T-cell (primary cell): ENCODE measurements around the gene ACTC1. TPM values are rescaled to one million over a fixed set of nuclear protein-coding genes. Genes with fewer than 3 reads are reported as not detected.

Experiments
- ATAC-seq, 4 experiments: fragments of 200-7000 bp in 3 of 4; fragments of 150-1000 bp in 1 of 4; cut with Tn5 transposase; replicated peaks in 1 of 4; 1 replicate in 3 of 4; 2 replicates in 1 of 4; pipeline ENCODE4 v1.10.0; 2021; ENCODE audit warnings: moderate library complexity in 3 of 4, mild to moderate bottlenecking in 2 of 4, moderate number of reproducible peaks in 1 of 4
- CTCF ChIA-PET, 2 donors: fragments of 300-600 bp; sonication (Branson Sonifier 250); formaldehyde crosslinking; loops; one replicate each; lab custom pipeline; 2022; ENCODE audit warnings: antibody characterized with exemption in 2 of 2; lab: Charles Lee
- POLR2A ChIA-PET, 2 donors: fragments of 300-600 bp; sonication (Branson Sonifier 250); formaldehyde crosslinking; loops; one replicate each; lab custom pipeline; 2022; ENCODE audit warnings: antibody characterized with exemption in 2 of 2; lab: Charles Lee
- DNase-seq, 35 experiments: peaks; one replicate each; pipeline versions ENCODE4 v3.0.0 to v3.0.0-alpha.2; 2013 to 2023
- H3K27ac ChIP-seq: one replicate; pipeline ENCODE4 v1.5.1; 2013; ENCODE audit warnings: low read length
- H3K27me3 ChIP-seq, 2 experiments: replicated peaks in 1 of 2; 1 replicate in 1 of 2; 2 replicates in 1 of 2; pipeline versions ENCODE4 v1.6.1 to v1.7.0; 2013; ENCODE audit warnings: low read length in 1 of 2, mixed read lengths in 1 of 2; ENCODE audit not compliant: control insufficient read depth in 2 of 2, insufficient read depth in 2 of 2; ENCODE audit errors: extremely low read depth in 1 of 2
- H3K36me3 ChIP-seq, 2 donors: 1 replicate in 1 of 2; 2 replicates in 1 of 2; pipeline versions ENCODE4 v1.6.1 to v1.7.0; 2013; ENCODE audit warnings: low read length in 1 of 2; ENCODE audit not compliant: control insufficient read depth in 2 of 2, insufficient read depth in 1 of 2; ENCODE audit errors: extremely low read depth in 1 of 2
- H3K4me1 ChIP-seq, 2 experiments: 1 replicate in 1 of 2; 2 replicates in 1 of 2; pipeline versions ENCODE4 v1.6.1 to v1.7.0; 2013; ENCODE audit warnings: low read length in 2 of 2, mixed read lengths in 1 of 2; ENCODE audit not compliant: insufficient read depth in 2 of 2, control insufficient read depth in 1 of 2; ENCODE audit errors: extremely low read depth in 1 of 2
- H3K4me3 ChIP-seq, 2 donors: 1 replicate in 1 of 2; 2 replicates in 1 of 2; pipeline versions ENCODE4 v1.5.1 to v1.7.0; 2013; ENCODE audit warnings: mild to moderate bottlenecking in 2 of 2, low read length in 1 of 2, moderate library complexity in 1 of 2; ENCODE audit not compliant: control insufficient read depth in 1 of 2; ENCODE audit errors: extremely low read depth in 1 of 2
- H3K9me3 ChIP-seq: 2 replicates; pipeline ENCODE4 v1.7.0; 2013
- H3K27ac Mint-ChIP-seq, 2 donors: one replicate each; pipeline ENCODE4 v1.8.0; 2020 to 2021; ENCODE audit warnings: mild to moderate bottlenecking in 2 of 2, mixed read lengths in 2 of 2
- H3K27me3 Mint-ChIP-seq, 2 donors: one replicate each; pipeline ENCODE4 v1.8.0; 2021 to 2022; ENCODE audit warnings: mixed read lengths in 2 of 2
- H3K36me3 Mint-ChIP-seq: one replicate; pipeline ENCODE4 v1.8.0; 2021; ENCODE audit warnings: mixed read lengths
- H3K4me1 Mint-ChIP-seq, 3 donors: one replicate each; pipeline ENCODE4 v1.8.0; 2020 to 2022; ENCODE audit warnings: mixed read lengths in 3 of 3, mild to moderate bottlenecking in 1 of 3
- H3K4me3 Mint-ChIP-seq, 3 donors: one replicate each; pipeline ENCODE4 v1.8.0; 2020 to 2022; ENCODE audit warnings: mild to moderate bottlenecking in 3 of 3, mixed read lengths in 3 of 3, moderate library complexity in 3 of 3
- H3K9me3 Mint-ChIP-seq, 3 donors: one replicate each; pipeline ENCODE4 v1.8.0; 2020 to 2022; ENCODE audit warnings: mixed read lengths in 3 of 3
- WGBS: methylation state at CpG from one replicate; pipeline ENCODE4 v1.1.5; 2013; ENCODE audit warnings: missing lambda C conversion rate; ENCODE audit not compliant: insufficient coverage; 5-methylcytosine and 5-hydroxymethylcytosine counted together
- total RNA-seq, 35 experiments: library from RNA in 6 of 35; stranded (reverse) in 6 of 35; fragments of 120-200 nt in 1 of 35; gene quantifications; one replicate each; pipeline versions ENCODE4 v1.2.1 to v1.2.4 and lab custom pipeline; 2013 to 2026

Gene ACTC1
- total RNA-seq, 5 donors from 2014 or later (not counting 1 experiment from before 2014, with no cell fraction given) = not detected

- Mint-ChIP-seq H3K27ac (no peak overlapping the region), H3K4me1 (peaks cover 0 to 7% (median 6%) of the 10 kb centered on the region in 3 donors), H3K36me3 (no peaks in the 10 kb centered on the region), H3K27me3 (peaks cover 66 to 71% of the 10 kb centered on the region in 2 donors), H3K9me3 (no peaks in the 10 kb centered on the region), H3K4me3 (no peak overlapping the region)
- 3% methylated on average over 3 of the region's 11 CpGs for WGBS
- no peak for DNase-seq
- CTCF ChIA-PET = no interaction called here
- Histone ChIP-seq H3K4me1 (no peaks in the 10 kb centered on the region), H3K9me3 (no peaks in the 10 kb centered on the region), H3K4me3 (no peak overlapping the region), H3K27me3 (peaks cover 14 to 34% of the 10 kb centered on the region in 2 experiments), H3K27ac (no peak overlapping the region), H3K36me3 (no peaks in the 10 kb centered on the region)
- no peak for ATAC-seq
- POLR2A ChIA-PET = no interaction called here
These were observed 40.0 kb downstream of the ACTC1 start for GRCh38 chr15:34755419-34755773.

- H3K27me3 Mint-ChIP-seq = peaks cover 65 to 70% of the 10 kb centered on the region in 2 donors
- no peaks in the 10 kb centered on the region for H3K9me3 Mint-ChIP-seq
- Histone ChIP-seq H3K4me3 (no peak within 1 kb of the TSS), H3K27me3 (peaks cover 12 to 32% of the 10 kb centered on the region in 2 experiments), H3K9me3 (no peaks in the 10 kb centered on the region), H3K4me1 (no peaks in the 10 kb centered on the region), H3K27ac (no peak within 1 kb of the TSS), H3K36me3 (no peaks in the 10 kb centered on the region)
- H3K4me3 Mint-ChIP-seq = peak within 1 kb of the TSS in 1 of 3 donors; percentile 53
- POLR2A ChIA-PET = no interaction called here
- no peak for DNase-seq
- peaks cover 0 to 7% (median 6%) of the 10 kb centered on the region in 3 donors for H3K4me1 Mint-ChIP-seq
- WGBS = 4% methylated on average over 73 of the region's 81 CpGs
- no peaks in the 10 kb centered on the region for H3K36me3 Mint-ChIP-seq
- no peak within 1 kb of the TSS for H3K27ac Mint-ChIP-seq
- ATAC-seq = no peak
- CTCF ChIA-PET = no interaction called here
These were observed 40.5 kb downstream of the ACTC1 start, which contains the start of gene GJD2 for GRCh38 chr15:34754674-34755418. GJD2 (minus strand) TSS chr15:34754998; CDS start chr15:34754488, 510 bp downstream.

GRCh38 chr15:34754171-34754601 lies 41.2 kb downstream of the ACTC1 start:
- Histone ChIP-seq H3K4me1 (no peaks in the 10 kb centered on the region), H3K4me3 (no peak overlapping the region), H3K27ac (no peak overlapping the region), H3K36me3 (no peaks in the 10 kb centered on the region), H3K27me3 (peaks cover 12 to 30% of the 10 kb centered on the region in 2 experiments), H3K9me3 (no peaks in the 10 kb centered on the region)
- H3K27ac Mint-ChIP-seq = no peak overlapping the region
- DNase-seq (no peak), ATAC-seq (no peak)
- POLR2A ChIA-PET = no interaction called here
- no peaks in the 10 kb centered on the region for H3K36me3 Mint-ChIP-seq
- WGBS = 13% methylated on average over 20 of the region's 27 CpGs
- no peaks in the 10 kb centered on the region for H3K9me3 Mint-ChIP-seq
- H3K4me3 Mint-ChIP-seq = peak overlapping the region in 1 of 3 donors; percentile 53
- peaks cover 0 to 7% (median 6%) of the 10 kb centered on the region in 3 donors for H3K4me1 Mint-ChIP-seq
- peaks cover 70 to 72% of the 10 kb centered on the region in 2 donors for H3K27me3 Mint-ChIP-seq
- CTCF ChIA-PET = no interaction called here

- no peaks in the 10 kb centered on the region for H3K36me3 ChIP-seq
- ChIA-PET POLR2A (no interaction called here), CTCF (no interaction called here)
- Mint-ChIP-seq H3K36me3 (no peaks in the 10 kb centered on the region), H3K27ac (no peak overlapping the region), H3K9me3 (no peaks in the 10 kb centered on the region), H3K4me1 (peaks cover 0 to 7% (median 6%) of the 10 kb centered on the region in 3 donors), H3K27me3 (peaks cover 67 to 70% of the 10 kb centered on the region in 2 donors), H3K4me3 (peak overlapping the region in 1 of 3 donors; percentile 53)
- H3K4me3 ChIP-seq = no peak overlapping the region
- H3K27me3 ChIP-seq = peaks cover 9 to 30% of the 10 kb centered on the region in 2 experiments
- no peak for DNase-seq
- no peaks in the 10 kb centered on the region for H3K9me3 ChIP-seq
- WGBS = no CpG with 5 or more reads among the region's 11 CpGs
- ATAC-seq = no peak
- no peak overlapping the region for H3K27ac ChIP-seq
- H3K4me1 ChIP-seq = no peaks in the 10 kb centered on the region
These were observed 42.0 kb downstream of the ACTC1 start for GRCh38 chr15:34753236-34753894.

GRCh38 chr15:34749691-34750090 lies 45.7 kb downstream of the ACTC1 start:
- POLR2A ChIA-PET = interaction anchor here in 1 of 2 donors (0.5 kb wide), 1 partner anchor 1152 kb away, joined by 5 read pairs; no protein-coding TSS in a partner anchor
- H3K4me3 ChIP-seq = no peak overlapping the region
- no peaks in the 10 kb centered on the region for H3K4me1 ChIP-seq
- no peaks in the 10 kb centered on the region for H3K9me3 Mint-ChIP-seq
- DNase-seq (no peak), ATAC-seq (no peak)
- H3K27ac ChIP-seq = no peak overlapping the region
- no peak overlapping the region for H3K4me3 Mint-ChIP-seq
- H3K9me3 ChIP-seq = no peaks in the 10 kb centered on the region
- H3K27me3 ChIP-seq = peaks cover 3 to 21% of the 10 kb centered on the region in 2 experiments
- no peak overlapping the region for H3K27ac Mint-ChIP-seq
- H3K27me3 Mint-ChIP-seq = peaks cover 52 to 70% of the 10 kb centered on the region in 2 donors
- H3K36me3 Mint-ChIP-seq = no peaks in the 10 kb centered on the region
- peaks cover 0 to 3% (median 3%) of the 10 kb centered on the region in 3 donors for H3K4me1 Mint-ChIP-seq
- WGBS = 94% methylated on average over 2 of the region's 4 CpGs
- CTCF ChIA-PET = no interaction called here
- H3K36me3 ChIP-seq = no peaks in the 10 kb centered on the region
